Panc1 (cell line): ENCODE data around the gene KRTDAP. TPM values are rescaled to one million over a fixed set of nuclear protein-coding genes. Genes with fewer than 3 reads are reported as not detected.

Experiments used
- ATAC-seq: fragments of 200-7000 bp; cut with Tn5 transposase; 2 replicates; pipeline ENCODE4 v1.9.1; 2020; ENCODE audit warnings: mild to moderate bottlenecking, moderate library complexity
- BruUV-seq: library from RNA; stranded (reverse); fragments of 400-500 nt; replicated peaks from 2 replicates; lab custom pipeline; 2021; lab: Mats Ljungman, UMichigan
- CTCF ChIA-PET: fragments of 300-600 bp; sonication (Branson Sonifier 250); formaldehyde crosslinking; loops from one replicate; lab custom pipeline; 2022; ENCODE audit warnings: antibody characterized with exemption; lab: Charles Lee
- POLR2A ChIA-PET: fragments of 300-600 bp; sonication (Branson Sonifier 250); formaldehyde crosslinking; loops from one replicate; lab custom pipeline; 2022; ENCODE audit warnings: antibody characterized with exemption; lab: Charles Lee
- DNase-seq: peaks from one replicate; pipeline ENCODE4 v3.0.0-alpha.2; 2010; ENCODE audit warnings: low read depth, low spot score
- H3K27ac ChIP-seq: 2 replicates; pipeline ENCODE4 v1.5.1; 2011; ENCODE audit warnings: mild to moderate bottlenecking, low read length, inconsistent platforms
- H3K27me3 ChIP-seq: fragments of 200-500 bp; sonication (Bioruptor generic); 2 replicates; pipeline ENCODE4 v1.6.0; 2014; ENCODE audit warnings: low read length, inconsistent platforms; ENCODE audit not compliant: control insufficient read depth, insufficient read depth
- H3K36me3 ChIP-seq: fragments of 200-500 bp; sonication (Bioruptor generic); 2 replicates; pipeline ENCODE4 v1.5.1; 2014; ENCODE audit warnings: inconsistent platforms, mild to moderate bottlenecking, low read length, moderate library complexity; ENCODE audit not compliant: control insufficient read depth, insufficient read depth
- H3K4me1 ChIP-seq: 2 replicates; pipeline ENCODE4 v1.5.1; 2011; ENCODE audit warnings: inconsistent platforms, mild to moderate bottlenecking, low read length, moderate library complexity; ENCODE audit not compliant: control insufficient read depth, insufficient read depth
- H3K4me3 ChIP-seq, 2 experiments: 2 replicates each; pipeline ENCODE4 v1.5.1; 2011 to 2012; ENCODE audit warnings: low read depth in 2 of 2, low read length in 2 of 2, mild to moderate bottlenecking in 2 of 2, inconsistent platforms in 1 of 2, moderate library complexity in 1 of 2
- H3K9me3 ChIP-seq: fragments of 200-500 bp; sonication (Bioruptor generic); 2 replicates; pipeline ENCODE4 v1.5.1; 2014; ENCODE audit warnings: low read depth, mild to moderate bottlenecking, inconsistent platforms, low read length, moderate library complexity; ENCODE audit not compliant: control insufficient read depth, insufficient read depth
- POLR2AphosphoS5 ChIP-seq: IDR thresholded peaks from 2 replicates; pipeline ENCODE4 v1.6.1; 2012; ENCODE audit warnings: mild to moderate bottlenecking, low read depth, low read length, moderate library complexity
- SIN3A ChIP-seq: IDR thresholded peaks from 2 replicates; pipeline ENCODE4 v1.6.1; 2012; ENCODE audit warnings: low read depth, mild to moderate bottlenecking, low read length, moderate library complexity, borderline replicate concordance; ENCODE audit not compliant: insufficient read depth
- TCF7L2 ChIP-seq: IDR thresholded peaks from 2 replicates; pipeline ENCODE4 v1.6.1; 2011; ENCODE audit warnings: mild to moderate bottlenecking, low read depth, low read length, inconsistent platforms
- in situ Hi-C: cut with HindIII; loops from 2 replicates; pipeline ENCODE4 v1.10.0; 2016; ENCODE audit warnings: low sequenced_read_pairs, low pct_unique_long_range_greater_than_20kb
- intact Hi-C: fragments of 100-400 bp; cut with micrococcal nuclease; formaldehyde crosslinking; loops from one replicate; pipeline ENCODE4 v1.10.0; 2022; ENCODE audit not compliant: unreplicated experiment
- total RNA-seq: library from RNA; stranded (reverse); gene quantifications from one replicate; pipeline ENCODE4 v1.2.1, GENCODE V29; 2021; ENCODE audit not compliant: unreplicated experiment
- TF ChIP-seq, protein P1 (sequence below), 2 experiments: IDR thresholded peaks; 2 replicates each; pipeline ENCODE4 v1.6.1; 2011 to 2012; ENCODE audit warnings: low read depth in 2 of 2, control low read depth in 1 of 2, low read length in 1 of 2, mild to moderate bottlenecking in 1 of 2, moderate library complexity in 1 of 2; ENCODE audit not compliant: insufficient read depth in 1 of 2
- TF ChIP-seq, protein P2 (sequence below): fragments of 450-650 bp; IDR thresholded peaks from 2 replicates; pipeline ENCODE4 v1.5.1; 2017; ENCODE audit warnings: mild to moderate bottlenecking

KRTDAP gene
- total RNA-seq, 1 experiment from 2014 or later, result not detected

DNA sequence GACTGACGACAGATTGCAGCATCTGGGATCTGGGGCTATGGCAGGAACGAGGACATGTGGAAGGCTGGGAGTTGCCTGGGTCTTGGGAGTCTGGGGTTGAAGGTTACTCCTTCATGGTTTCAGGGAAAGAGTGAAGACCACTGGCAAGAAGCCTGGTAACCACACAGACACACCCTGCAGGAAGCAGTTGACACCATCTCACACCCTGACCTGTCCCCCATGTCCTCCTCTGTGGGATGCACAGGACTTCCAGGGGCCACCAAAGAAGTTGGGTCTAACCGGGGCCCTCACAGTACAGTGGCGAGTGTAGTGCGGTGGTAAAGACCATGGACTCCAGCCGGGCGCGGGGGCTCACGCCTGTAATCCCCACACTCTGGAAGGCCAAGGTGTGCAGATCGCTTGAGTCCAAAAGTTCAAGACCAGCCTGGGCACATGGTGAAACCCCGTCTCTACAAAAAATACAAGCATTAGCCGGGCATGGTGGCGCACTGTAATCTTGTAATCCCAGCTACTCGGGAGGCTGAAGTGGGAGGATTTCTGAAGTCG, 52.8 kb downstream of the KRTDAP start:
- in situ Hi-C loops, result no loop called here
- ChIA-PET POLR2A (interaction anchor here (0.6 kb wide), 2 partner anchors 78 to 96 kb away, joined by 3 to 4 read pairs; no protein-coding TSS in a partner anchor), CTCF (no interaction called here)
- no peaks in the 10 kb centered on the region for H3K9me3 ChIP-seq
- peaks cover 10% of the 10 kb centered on the region for H3K27me3 ChIP-seq
- DNase-seq (no peak), ATAC-seq (no peak)
- no peak overlapping the region for H3K27ac ChIP-seq
- intact Hi-C loops, result no loop called here
- no peak for TF ChIP-seq SIN3A
- TF ChIP-seq, protein P1, sequence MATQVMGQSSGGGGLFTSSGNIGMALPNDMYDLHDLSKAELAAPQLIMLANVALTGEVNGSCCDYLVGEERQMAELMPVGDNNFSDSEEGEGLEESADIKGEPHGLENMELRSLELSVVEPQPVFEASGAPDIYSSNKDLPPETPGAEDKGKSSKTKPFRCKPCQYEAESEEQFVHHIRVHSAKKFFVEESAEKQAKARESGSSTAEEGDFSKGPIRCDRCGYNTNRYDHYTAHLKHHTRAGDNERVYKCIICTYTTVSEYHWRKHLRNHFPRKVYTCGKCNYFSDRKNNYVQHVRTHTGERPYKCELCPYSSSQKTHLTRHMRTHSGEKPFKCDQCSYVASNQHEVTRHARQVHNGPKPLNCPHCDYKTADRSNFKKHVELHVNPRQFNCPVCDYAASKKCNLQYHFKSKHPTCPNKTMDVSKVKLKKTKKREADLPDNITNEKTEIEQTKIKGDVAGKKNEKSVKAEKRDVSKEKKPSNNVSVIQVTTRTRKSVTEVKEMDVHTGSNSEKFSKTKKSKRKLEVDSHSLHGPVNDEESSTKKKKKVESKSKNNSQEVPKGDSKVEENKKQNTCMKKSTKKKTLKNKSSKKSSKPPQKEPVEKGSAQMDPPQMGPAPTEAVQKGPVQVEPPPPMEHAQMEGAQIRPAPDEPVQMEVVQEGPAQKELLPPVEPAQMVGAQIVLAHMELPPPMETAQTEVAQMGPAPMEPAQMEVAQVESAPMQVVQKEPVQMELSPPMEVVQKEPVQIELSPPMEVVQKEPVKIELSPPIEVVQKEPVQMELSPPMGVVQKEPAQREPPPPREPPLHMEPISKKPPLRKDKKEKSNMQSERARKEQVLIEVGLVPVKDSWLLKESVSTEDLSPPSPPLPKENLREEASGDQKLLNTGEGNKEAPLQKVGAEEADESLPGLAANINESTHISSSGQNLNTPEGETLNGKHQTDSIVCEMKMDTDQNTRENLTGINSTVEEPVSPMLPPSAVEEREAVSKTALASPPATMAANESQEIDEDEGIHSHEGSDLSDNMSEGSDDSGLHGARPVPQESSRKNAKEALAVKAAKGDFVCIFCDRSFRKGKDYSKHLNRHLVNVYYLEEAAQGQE (IDR thresholded peaks at IDR 0.05; ENCODE audit: insufficient read depth in 1 of 2, low read depth in 2 of 2, low read length in 1 of 2), result no peak
- no peak for TF ChIP-seq POLR2AphosphoS5
- TF ChIP-seq, protein P2, sequence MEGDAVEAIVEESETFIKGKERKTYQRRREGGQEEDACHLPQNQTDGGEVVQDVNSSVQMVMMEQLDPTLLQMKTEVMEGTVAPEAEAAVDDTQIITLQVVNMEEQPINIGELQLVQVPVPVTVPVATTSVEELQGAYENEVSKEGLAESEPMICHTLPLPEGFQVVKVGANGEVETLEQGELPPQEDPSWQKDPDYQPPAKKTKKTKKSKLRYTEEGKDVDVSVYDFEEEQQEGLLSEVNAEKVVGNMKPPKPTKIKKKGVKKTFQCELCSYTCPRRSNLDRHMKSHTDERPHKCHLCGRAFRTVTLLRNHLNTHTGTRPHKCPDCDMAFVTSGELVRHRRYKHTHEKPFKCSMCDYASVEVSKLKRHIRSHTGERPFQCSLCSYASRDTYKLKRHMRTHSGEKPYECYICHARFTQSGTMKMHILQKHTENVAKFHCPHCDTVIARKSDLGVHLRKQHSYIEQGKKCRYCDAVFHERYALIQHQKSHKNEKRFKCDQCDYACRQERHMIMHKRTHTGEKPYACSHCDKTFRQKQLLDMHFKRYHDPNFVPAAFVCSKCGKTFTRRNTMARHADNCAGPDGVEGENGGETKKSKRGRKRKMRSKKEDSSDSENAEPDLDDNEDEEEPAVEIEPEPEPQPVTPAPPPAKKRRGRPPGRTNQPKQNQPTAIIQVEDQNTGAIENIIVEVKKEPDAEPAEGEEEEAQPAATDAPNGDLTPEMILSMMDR, result no peak
- no peak for TF ChIP-seq TCF7L2
- no peaks in the 10 kb centered on the region for H3K36me3 ChIP-seq
- BruUV-seq, result no TSS peak
- no peaks in the 10 kb centered on the region for H3K4me1 ChIP-seq
- no peak overlapping the region for H3K4me3 ChIP-seq

Other genes starting within 250 kb of the KRTDAP start
- gene LSR, start 241.5 kb downstream of the KRTDAP start, total RNA-seq, result 64.7 TPM
- gene USF2, start 221.5 kb downstream of the KRTDAP start, total RNA-seq, result 121 TPM
- gene HAMP, start 207.9 kb downstream of the KRTDAP start, total RNA-seq, result 0.31 TPM
- not detected for gene MAG, start 198.3 kb downstream of the KRTDAP start, total RNA-seq
- 0.74 TPM for gene CD22, start 161.3 kb downstream of the KRTDAP start, total RNA-seq
- not detected for gene FFAR1, start 142.6 kb downstream of the KRTDAP start, total RNA-seq
- gene FFAR3, start 132.0 kb downstream of the KRTDAP start, total RNA-seq, result not detected
- gene GPR42, start 119.4 kb downstream of the KRTDAP start, total RNA-seq, result not detected
- not detected for gene FFAR2, start 42.2 kb downstream of the KRTDAP start, total RNA-seq
- gene DMKN, start 23.2 kb upstream of the KRTDAP start, total RNA-seq, result 5.6 TPM
- 0.39 TPM for gene SBSN, start 37.8 kb upstream of the KRTDAP start, total RNA-seq
- gene GAPDHS, start 43.0 kb upstream of the KRTDAP start, total RNA-seq, result not detected
- gene TMEM147, start 55.2 kb upstream of the KRTDAP start, total RNA-seq, result 157 TPM
- not detected for gene ATP4A, start 73.2 kb upstream of the KRTDAP start, total RNA-seq
- gene PMIS2, start 95.7 kb upstream of the KRTDAP start, total RNA-seq, result not detected
- 23.2 TPM for gene HAUS5, start 122.3 kb upstream of the KRTDAP start, total RNA-seq
- 180 TPM for gene RBM42, start 138.6 kb upstream of the KRTDAP start, total RNA-seq
- 2.8 TPM for gene ETV2, start 151.3 kb upstream of the KRTDAP start, total RNA-seq
- 835 TPM for gene COX6B1, start 157.9 kb upstream of the KRTDAP start, total RNA-seq
- gene UPK1A, start 176.1 kb upstream of the KRTDAP start, total RNA-seq, result 0.67 TPM
- not detected for gene ZBTB32, start 214.1 kb upstream of the KRTDAP start, total RNA-seq
- gene KMT2B, start 227.5 kb upstream of the KRTDAP start, total RNA-seq, result 68.8 TPM